ENCODE measurements around the gene RXRA. TPM values are rescaled to one million over a fixed set of nuclear protein-coding genes. Genes with fewer than 3 reads are reported as not detected.

The RXRA gene
- total and polyA plus RNA-seq, 2 of the 4 experiments (the other 2 are of a cell fraction), result 7.5 to 17.9 TPM

DNA sequence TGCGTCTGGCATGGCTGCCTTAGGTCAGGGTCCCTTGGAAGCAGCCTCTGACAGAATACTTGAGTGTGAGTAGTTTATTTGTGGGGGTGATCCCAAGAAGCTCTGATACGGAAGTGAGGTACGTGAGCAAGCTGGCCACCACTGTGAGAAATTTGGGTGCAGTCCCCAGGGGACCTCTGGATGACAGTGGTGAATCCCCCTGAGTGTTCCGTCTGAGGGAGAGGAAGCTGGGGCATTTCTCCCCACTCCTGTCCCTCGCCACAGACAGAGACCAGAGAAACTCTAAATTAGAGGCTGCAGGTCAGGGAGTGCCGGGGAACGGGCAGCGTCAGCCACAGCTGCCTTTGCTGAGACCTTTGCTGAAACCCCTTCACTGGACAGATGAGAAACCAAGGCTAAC, 159.4 kb downstream of the RXRA start:
- H3K9me1 ChIP-seq (ENCODE audit: insufficient read depth, low read length), result no peaks in the 10 kb centered on the region
- ChIA-PET POLR2A (ENCODE audit: unreplicated experiment) (no interaction called here), CTCF (no interaction called here)
- H3K14ac ChIP-seq (replicated peaks; ENCODE audit: low read depth, low read length), result no peak overlapping the region
- H4K5ac ChIP-seq (ENCODE audit: low read depth, low read length), result no peak overlapping the region
- no peak overlapping the region for H2AK9ac ChIP-seq (replicated peaks; ENCODE audit: low read depth, low read length, poor library complexity)
- no peak overlapping the region for H3K23ac ChIP-seq (ENCODE audit: low read depth, low read length)
- no peak for ATAC-seq (ENCODE audit: low read depth)
- H3K18ac ChIP-seq (ENCODE audit: low read depth, low read length), result no peak overlapping the region
- TF ChIP-seq SMC3 (IDR thresholded peaks at IDR 0.05; ENCODE audit: low read depth, low read length) (no peak), CTCF (conservative IDR thresholded peaks at IDR 0.05; ENCODE audit: low read depth, low read length) (no peak), MAFK (IDR thresholded peaks at IDR 0.05; ENCODE audit: low read depth, low read length) (no peak), MAZ (IDR thresholded peaks at IDR 0.05; ENCODE audit: borderline replicate concordance, low read depth, low read length) (no peak), MXI1 (IDR thresholded peaks at IDR 0.05; ENCODE audit: borderline replicate concordance, low read depth, low read length) (no peak), RFX5 (IDR thresholded peaks at IDR 0.05; ENCODE audit: low read depth, low read length) (no peak), CEBPB (IDR thresholded peaks at IDR 0.05; ENCODE audit: low read depth, low read length) (no peak), USF2 (IDR thresholded peaks at IDR 0.05; ENCODE audit: low read depth, low read length) (no peak), CHD1 (IDR thresholded peaks at IDR 0.05; ENCODE audit: low read depth, low read length) (no peak), POLR2A (IDR thresholded peaks at IDR 0.05; ENCODE audit: low read depth, low read length) (no peak), RCOR1 (IDR thresholded peaks at IDR 0.05; ENCODE audit: insufficient replicate concordance, low read length) (no peak), FOS (IDR thresholded peaks at IDR 0.05; ENCODE audit: low read depth, low read length) (no peak), RAD21 (IDR thresholded peaks at IDR 0.05; ENCODE audit: low read length) (no peak)
- TF ChIP-seq, protein P1, sequence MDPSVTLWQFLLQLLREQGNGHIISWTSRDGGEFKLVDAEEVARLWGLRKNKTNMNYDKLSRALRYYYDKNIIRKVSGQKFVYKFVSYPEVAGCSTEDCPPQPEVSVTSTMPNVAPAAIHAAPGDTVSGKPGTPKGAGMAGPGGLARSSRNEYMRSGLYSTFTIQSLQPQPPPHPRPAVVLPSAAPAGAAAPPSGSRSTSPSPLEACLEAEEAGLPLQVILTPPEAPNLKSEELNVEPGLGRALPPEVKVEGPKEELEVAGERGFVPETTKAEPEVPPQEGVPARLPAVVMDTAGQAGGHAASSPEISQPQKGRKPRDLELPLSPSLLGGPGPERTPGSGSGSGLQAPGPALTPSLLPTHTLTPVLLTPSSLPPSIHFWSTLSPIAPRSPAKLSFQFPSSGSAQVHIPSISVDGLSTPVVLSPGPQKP (IDR thresholded peaks at IDR 0.05; ENCODE audit: borderline replicate concordance, low read depth, low read length), result no peak
- dilution Hi-C loops (cut with HindIII; ENCODE audit: low sequenced_read_pairs, unreplicated experiment), result no loop called here
- H4K8ac ChIP-seq (ENCODE audit: low read depth in 2 of 2, low read length in 2 of 2), result no peak overlapping the region
- peaks cover 2% of the 10 kb centered on the region; the same call in 1 of the 2 replicates for H3K4me1 ChIP-seq (ENCODE audit: control insufficient read depth, insufficient read depth, low read length)
- H3K4me2 ChIP-seq (ENCODE audit: low read depth, low read length), result no peak overlapping the region
- no TSS peak for BruUV-seq (replicated peaks)
- intact Hi-C loops (cut with micrococcal nuclease), result no loop called here
- H3K4ac ChIP-seq (ENCODE audit: low read depth, low read length), result no peak overlapping the region
- no peaks in the 10 kb centered on the region for H4K20me1 ChIP-seq (ENCODE audit: insufficient read depth, low read length)
- no peak overlapping the region for H2AFZ ChIP-seq (replicated peaks; ENCODE audit: low read length, poor library complexity)
- no peak overlapping the region for H2BK20ac ChIP-seq (ENCODE audit: low read depth, low read length)
- no peak for DNase-seq
- H2BK15ac ChIP-seq (ENCODE audit: low read depth, low read length), result no peak overlapping the region
- in situ Hi-C loops (cut with MboI; ENCODE audit: low sequenced_read_pairs), result no loop called here
- no peak overlapping the region for H4K91ac ChIP-seq (ENCODE audit: insufficient read depth, low read depth, low read length)
- H3K36me3 ChIP-seq (ENCODE audit: control insufficient read depth, insufficient read depth, low read length), result no peaks in the 10 kb centered on the region
- no peak overlapping the region for H3K9ac ChIP-seq (ENCODE audit: low read depth, low read length)
- H3K27ac ChIP-seq (ENCODE audit: insufficient read depth, low read length), result no peak overlapping the region
- no peak overlapping the region for H3K4me3 ChIP-seq (ENCODE audit: insufficient read depth, low read depth, low read length)
- 92% methylated on average over 6 of the region's 8 CpGs; no CpG with 5 or more reads in 1 of the 2 experiments for WGBS, 2 experiments (ENCODE audit: extremely low coverage in 2 of 2, insufficient read length in 1 of 2)
- H3K56ac ChIP-seq (ENCODE audit: extremely low read depth, insufficient read depth, low read length), result no peak overlapping the region
- 0 out of 2 replicates have a peak overlapping the region, but pooled peaks have one; percentile 4 for H2AK5ac ChIP-seq (ENCODE audit: low read depth, low read length)
- peaks cover 5% of the 10 kb centered on the region for H3K27me3 ChIP-seq (ENCODE audit: control insufficient read depth, insufficient read depth, low read length)
- H2BK120ac ChIP-seq (ENCODE audit: low read depth, low read length), result no peak overlapping the region
- H2BK5ac ChIP-seq (ENCODE audit: low read depth, low read length, poor library complexity, severe bottlenecking), result no peak overlapping the region
- no peaks in the 10 kb centered on the region for H3K9me3 ChIP-seq (ENCODE audit: control insufficient read depth, insufficient read depth, low read length)
- H3K79me1 ChIP-seq (ENCODE audit: low read depth in 1 of 2, low read length in 2 of 2), result no peaks in the 10 kb centered on the region
